Measurements from ENCODE around the gene HDHD3. TPM values are rescaled to one million over a fixed set of nuclear protein-coding genes. Genes with fewer than 3 reads are reported as not detected.

The HDHD3 gene
- total RNA-seq, 1 donor from 2014 or later = 8.4 TPM

GRCh38 chr9:113375057-113376023, 1.4 kb downstream of the HDHD3 start:
- DNase-seq (ENCODE audit: low spot score) = no peak
- no peak overlapping the region for H3K27ac Mint-ChIP-seq (ENCODE audit: unreplicated experiment)
- no peak for TF ChIP-seq CTCF (IDR thresholded peaks at IDR 0.05; ENCODE audit: unreplicated experiment)
- H3K27me3 Mint-ChIP-seq (ENCODE audit: unreplicated experiment) = peaks cover 2% of the 10 kb centered on the region
- H3K4me1 Mint-ChIP-seq (ENCODE audit: unreplicated experiment) = peaks cover 2% of the 10 kb centered on the region
- H3K36me3 Mint-ChIP-seq (ENCODE audit: low read depth, unreplicated experiment) = peaks cover 10% of the 10 kb centered on the region
- peak overlapping the region; percentile 78 for H3K4me3 Mint-ChIP-seq (ENCODE audit: unreplicated experiment)
- H3K9me3 Mint-ChIP-seq (ENCODE audit: unreplicated experiment) = no peaks in the 10 kb centered on the region

DNA sequence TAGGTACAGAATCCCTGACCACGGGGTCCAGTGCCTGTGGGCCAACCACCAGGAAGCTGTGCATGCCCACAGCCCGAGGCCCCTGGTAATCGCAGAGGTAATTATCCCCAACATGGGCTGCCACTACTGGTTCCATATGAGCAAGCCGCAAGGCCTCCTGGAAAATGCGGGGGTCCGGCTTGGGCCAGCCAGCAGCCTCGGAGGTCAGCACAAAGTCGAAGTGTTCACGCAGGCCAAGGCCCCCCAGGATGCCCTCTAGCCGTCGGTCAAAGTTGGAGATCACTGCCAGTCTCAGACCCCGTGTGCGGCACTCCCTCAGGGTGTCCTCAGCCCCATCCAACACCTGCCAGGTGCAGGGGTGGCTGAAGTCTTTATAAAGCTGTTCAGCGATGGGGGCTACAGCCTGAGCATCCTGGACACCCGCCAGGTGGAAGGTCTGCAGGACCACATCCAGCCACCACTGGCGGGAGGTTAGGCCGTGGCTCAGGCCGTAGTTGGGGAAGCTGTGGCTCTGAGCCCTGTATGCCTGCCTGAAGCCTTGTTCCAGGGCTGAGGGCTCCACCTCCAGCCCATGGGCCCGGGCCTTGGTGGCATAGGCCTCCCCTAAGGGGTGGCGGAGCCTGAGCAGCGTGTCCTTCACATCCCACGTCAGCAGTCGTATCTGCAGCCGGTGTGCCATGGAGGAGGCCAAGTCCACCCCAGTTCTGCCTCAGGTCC, 3.0 kb downstream of the HDHD3 start:
- Mint-ChIP-seq H3K27me3 (ENCODE audit: unreplicated experiment) (peaks cover 2% of the 10 kb centered on the region), H3K4me3 (ENCODE audit: unreplicated experiment) (no peak overlapping the region), H3K4me1 (ENCODE audit: unreplicated experiment) (no peaks in the 10 kb centered on the region), H3K9me3 (ENCODE audit: unreplicated experiment) (no peaks in the 10 kb centered on the region), H3K27ac (ENCODE audit: unreplicated experiment) (no peak overlapping the region), H3K36me3 (ENCODE audit: low read depth, unreplicated experiment) (peaks cover 10% of the 10 kb centered on the region)
- TF ChIP-seq CTCF (IDR thresholded peaks at IDR 0.05; ENCODE audit: unreplicated experiment) = no peak
- DNase-seq (ENCODE audit: low spot score) = no peak

GRCh38 chr9:113373256-113373655, 3.5 kb downstream of the HDHD3 start:
- Mint-ChIP-seq H3K36me3 (ENCODE audit: low read depth, unreplicated experiment) (peaks cover 10% of the 10 kb centered on the region), H3K27me3 (ENCODE audit: unreplicated experiment) (no peaks in the 10 kb centered on the region), H3K4me1 (ENCODE audit: unreplicated experiment) (no peaks in the 10 kb centered on the region), H3K27ac (ENCODE audit: unreplicated experiment) (no peak overlapping the region), H3K9me3 (ENCODE audit: unreplicated experiment) (no peaks in the 10 kb centered on the region), H3K4me3 (ENCODE audit: unreplicated experiment) (no peak overlapping the region)
- DNase-seq (ENCODE audit: low spot score) = no peak
- no peak for TF ChIP-seq CTCF (IDR thresholded peaks at IDR 0.05; ENCODE audit: unreplicated experiment)

- Mint-ChIP-seq H3K36me3 (ENCODE audit: low read depth, unreplicated experiment) (peaks cover 12% of the 10 kb centered on the region), H3K4me1 (ENCODE audit: unreplicated experiment) (no peaks in the 10 kb centered on the region), H3K27me3 (ENCODE audit: unreplicated experiment) (no peaks in the 10 kb centered on the region), H3K9me3 (ENCODE audit: unreplicated experiment) (no peaks in the 10 kb centered on the region), H3K27ac (ENCODE audit: unreplicated experiment) (no peak overlapping the region), H3K4me3 (ENCODE audit: unreplicated experiment) (no peak overlapping the region)
- no peak for TF ChIP-seq CTCF (IDR thresholded peaks at IDR 0.05; ENCODE audit: unreplicated experiment)
- no peak for DNase-seq (ENCODE audit: low spot score)
Observed at GRCh38 chr9:113372059-113372458, 4.7 kb downstream of the HDHD3 start.

All from endothelial cell (in vitro differentiated cells).